Liver (tissue), 9 donors: ENCODE results near the gene ZNF618. TPM values are rescaled to one million over a fixed set of nuclear protein-coding genes. Genes with fewer than 3 reads are reported as not detected.

Experiments
- DNase-seq: peaks from one replicate; pipeline ENCODE4 v3.0.0-alpha.2; 2017; ENCODE audit warnings: low spot score
- H3K27ac ChIP-seq, 2 donors: one replicate each; pipeline ENCODE4 v1.7.0; 2013; ENCODE audit warnings: inconsistent platforms in 2 of 2, low read length in 2 of 2, control low read depth in 1 of 2, low read depth in 1 of 2, mild to moderate bottlenecking in 1 of 2
- H3K27me3 ChIP-seq, 4 donors: one replicate each; pipeline versions ENCODE4 v1.6.1 to v1.7.0; 2013; ENCODE audit warnings: low read length in 3 of 4, inconsistent platforms in 1 of 4, mild to moderate bottlenecking in 1 of 4, moderate library complexity in 1 of 4; ENCODE audit not compliant: control insufficient read depth in 4 of 4, insufficient read depth in 4 of 4
- H3K36me3 ChIP-seq, 4 donors: one replicate each; pipeline versions ENCODE4 v1.6.1 to v1.7.0; 2013; ENCODE audit warnings: low read length in 3 of 4, mild to moderate bottlenecking in 3 of 4, low read depth in 1 of 4, moderate library complexity in 1 of 4; ENCODE audit not compliant: control insufficient read depth in 4 of 4, insufficient read depth in 3 of 4
- H3K4me1 ChIP-seq, 4 donors: one replicate each; pipeline versions ENCODE4 v1.6.1 to v1.7.0; 2013; ENCODE audit warnings: low read length in 3 of 4, mild to moderate bottlenecking in 3 of 4, moderate library complexity in 1 of 4; ENCODE audit not compliant: control insufficient read depth in 4 of 4, insufficient read depth in 4 of 4
- H3K4me3 ChIP-seq, 3 donors: one replicate each; pipeline versions ENCODE4 v1.6.1 to v1.7.0; 2013; ENCODE audit warnings: low read length in 3 of 3, control low read depth in 1 of 3, low read depth in 1 of 3, mild to moderate bottlenecking in 1 of 3
- H3K9ac ChIP-seq, 2 donors: one replicate each; pipeline ENCODE4 v1.7.0; 2013; ENCODE audit warnings: low read length in 2 of 2, mild to moderate bottlenecking in 2 of 2, moderate library complexity in 2 of 2, control low read depth in 1 of 2, low read depth in 1 of 2
- H3K9me3 ChIP-seq, 4 donors: one replicate each; pipeline versions ENCODE4 v1.6.1 to v1.7.0; 2013; ENCODE audit warnings: low read length in 3 of 4; ENCODE audit not compliant: control insufficient read depth in 4 of 4
- CTCF ChIP-seq: fragments of 150-350 bp; IDR thresholded peaks from 2 replicates; pipeline ENCODE4 v1.5.1; 2017; ENCODE audit warnings: improper control_type of control experiment, low read depth, low read length; ENCODE audit not compliant: missing input control
- EGR1 ChIP-seq, 2 donors: IDR thresholded peaks; 2 replicates each; pipeline ENCODE4 v1.6.1; 2016 to 2018; ENCODE audit warnings: antibody characterized with exemption in 2 of 2, low read depth in 2 of 2
- FOXA1 ChIP-seq: IDR thresholded peaks from 2 replicates; pipeline ENCODE4 v1.6.1; 2016; ENCODE audit warnings: antibody characterized with exemption
- GABPA ChIP-seq, 2 donors: IDR thresholded peaks in 1 of 2; conservative IDR thresholded peaks in 1 of 2; 2 replicates each; pipeline ENCODE4 v1.6.1; 2016; ENCODE audit warnings: antibody characterized with exemption in 2 of 2, mild to moderate bottlenecking in 1 of 2, moderate library complexity in 1 of 2
- HNF4G ChIP-seq: IDR thresholded peaks from 2 replicates; pipeline ENCODE4 v1.6.1; 2016; ENCODE audit warnings: antibody characterized with exemption
- JUND ChIP-seq, 2 donors: IDR thresholded peaks; 2 replicates each; pipeline ENCODE4 v1.6.1; 2016; ENCODE audit warnings: antibody characterized with exemption in 2 of 2
- MAX ChIP-seq: IDR thresholded peaks from 2 replicates; pipeline ENCODE4 v1.6.1; 2016; ENCODE audit warnings: antibody characterized with exemption
- REST ChIP-seq: IDR thresholded peaks from 2 replicates; pipeline ENCODE4 v1.6.1; 2016; ENCODE audit warnings: antibody characterized with exemption, mild to moderate bottlenecking
- RXRA ChIP-seq, 2 donors: IDR thresholded peaks; 2 replicates each; pipeline ENCODE4 v1.6.1; 2017 to 2018; ENCODE audit warnings: antibody characterized with exemption in 2 of 2, mild to moderate bottlenecking in 1 of 2
- TAF1 ChIP-seq: conservative IDR thresholded peaks from 2 replicates; pipeline ENCODE4 v1.6.1; 2016; ENCODE audit warnings: antibody characterized with exemption, mild to moderate bottlenecking
- YY1 ChIP-seq: IDR thresholded peaks from 2 replicates; pipeline ENCODE4 v1.6.1; 2016; ENCODE audit warnings: antibody characterized with exemption, mild to moderate bottlenecking
- WGBS: extraction: QIAGEN DNeasy Blood & Tissue Kit; methylation state at CpG from one replicate; pipeline ENCODE4 v1.1.7; 2013; 5-methylcytosine and 5-hydroxymethylcytosine counted together
- polyA plus RNA-seq, 2 donors: library from polyadenylated mRNA; stranded (reverse) in 1 of 2; unstranded in 1 of 2; fragments of 200-250 nt in 1 of 2; fragments of >200 nt in 1 of 2; fragmentation: Nextera tagmentation in 1 of 2; extraction: Ambion mirVana in 1 of 2; gene quantifications; one replicate each; pipeline versions ENCODE4 v1.2.1 to v1.2.3, GENCODE V29; 2013 to 2015
- total RNA-seq, 2 donors: library from RNA; depleted of rRNA; stranded (reverse); fragments of >200 nt; gene quantifications; one replicate each; pipeline ENCODE4 v1.2.3, GENCODE V29; 2014
- donor health status: healthy.
- donor health status: healthy.
- donor health status: healthy.
- donor health status: healthy.
- donor health status: healthy.

The ZNF618 gene
- total and polyA plus RNA-seq, 4 donors, result 2.2 to 6.5 (median 3.7) TPM

GRCh38 chr9:113863345-113863744 lies 12.8 kb upstream of the ZNF618 start (continued):
- TF ChIP-seq CTCF, result no peak
- TF ChIP-seq TAF1, result no peak
- no peak for TF ChIP-seq JUND (IDR thresholded peaks at IDR 0.05)
- no peak for TF ChIP-seq EGR1 (IDR thresholded peaks at IDR 0.05; ENCODE audit: low read depth in 2 of 2)

DNA sequence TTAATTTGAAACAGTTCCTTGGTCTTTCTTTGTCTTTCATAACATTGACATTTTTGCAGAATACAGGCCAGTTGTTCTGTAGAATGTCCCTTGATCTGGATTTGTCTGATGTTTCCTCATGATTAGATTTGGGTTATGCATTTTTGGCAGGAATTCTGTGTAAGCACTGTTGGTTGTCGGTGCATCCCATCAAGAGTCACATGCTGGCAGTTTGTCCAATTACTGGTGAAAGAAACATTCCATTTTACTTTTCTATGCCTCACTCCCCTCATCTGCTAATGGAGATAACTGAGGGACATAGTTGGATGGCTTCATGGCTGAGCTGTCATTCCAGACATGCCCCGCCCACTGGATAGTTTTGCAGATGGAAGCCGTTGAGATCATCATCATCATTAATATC lies 7.6 kb upstream of the ZNF618 start:
- no peaks in the 10 kb centered on the region for H3K4me1 ChIP-seq
- no peaks in the 10 kb centered on the region for H3K27me3 ChIP-seq
- H3K9me3 ChIP-seq, result no peaks in the 10 kb centered on the region
- H3K4me3 ChIP-seq, result no peak overlapping the region
- H3K36me3 ChIP-seq, result no peaks in the 10 kb centered on the region
- H3K9ac ChIP-seq, result no peak overlapping the region
- TF ChIP-seq YY1, result no peak
- no peak overlapping the region for H3K27ac ChIP-seq
- no peak for DNase-seq
- 80% methylated on average over 3 of the region's 3 CpGs for WGBS

DNA sequence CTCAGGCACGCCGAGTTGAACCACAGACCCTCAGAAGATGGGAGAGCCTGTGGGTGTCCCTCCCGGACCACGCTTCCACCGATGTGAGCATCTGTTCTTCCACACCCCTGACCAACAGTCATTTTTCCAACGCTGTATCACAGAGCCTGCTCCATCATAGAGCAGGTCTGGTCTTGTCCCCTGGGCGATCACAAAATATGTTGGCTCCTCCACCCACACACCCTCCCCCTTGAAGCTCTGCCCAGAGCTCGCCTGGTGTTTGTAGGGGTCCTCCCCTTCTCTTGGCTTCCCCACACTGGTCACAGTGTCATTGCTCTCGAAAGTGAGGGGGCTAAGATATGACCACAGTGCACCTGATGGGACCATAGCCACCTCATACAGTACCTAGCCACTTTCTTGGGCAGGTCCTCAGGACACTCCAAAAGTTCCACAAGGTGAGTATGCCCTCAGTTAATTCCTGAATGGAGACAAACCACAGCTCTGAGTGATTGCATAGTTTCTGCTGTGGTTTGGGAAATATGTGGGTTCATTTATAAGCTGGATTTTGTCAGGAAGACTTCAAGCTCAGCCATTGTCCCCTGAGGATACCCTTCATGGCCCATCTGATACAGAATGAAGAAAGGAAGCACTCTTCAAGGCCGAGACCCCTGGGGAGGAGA lies 3.5 kb upstream of the ZNF618 start:
- no peaks in the 10 kb centered on the region for H3K36me3 ChIP-seq
- TF ChIP-seq FOXA1 (no peak), HNF4G (no peak), RXRA (IDR thresholded peaks at IDR 0.05) (no peak), EGR1 (IDR thresholded peaks at IDR 0.05; ENCODE audit: low read depth in 2 of 2) (no peak), GABPA (IDR thresholded peaks at IDR 0.05 in 1 of 2, conservative IDR thresholded peaks at IDR 0.05 in 1 of 2) (no peak), REST (no peak), JUND (IDR thresholded peaks at IDR 0.05) (no peak), MAX (no peak)
- DNase-seq, result no peak
- peaks cover 0 to 7% (median 0%) of the 10 kb centered on the region in 4 donors for H3K4me1 ChIP-seq
- no peaks in the 10 kb centered on the region for H3K9me3 ChIP-seq
- no peak overlapping the region for H3K4me3 ChIP-seq
- H3K27ac ChIP-seq, result no peak overlapping the region
- no peaks in the 10 kb centered on the region for H3K27me3 ChIP-seq
- 92% methylated on average over 10 of the region's 10 CpGs for WGBS
- H3K9ac ChIP-seq, result no peak overlapping the region
